ENCODE measurements around the gene CAMK1D.
A peak's percentile ranks its signal among the peaks of the same experiment; 100 is the strongest.
"Not testable (repeated sequence)": the region's sequence is repeated elsewhere in the genome, so short reads cannot be mapped to it uniquely, and the experiment has no call there.

The CAMK1D gene

GRCh38 chr10:12348870-12349628 is at the start of gene CAMK1D:
Gene CAMK1D (plus strand): TSS chr10:12349547.
- DNase-seq, result peak; percentile 90

- not testable (repeated sequence) for DNase-seq
Measured at GRCh38 chr10:12301036-12301435, 48.3 kb upstream of the CAMK1D start.

- no peak for DNase-seq
Measured at GRCh38 chr10:12308057-12308456, 41.3 kb upstream of the CAMK1D start.

GRCh38 chr10:12308736-12309375 is 40.5 kb upstream of the CAMK1D start:
- no peak for DNase-seq

- not testable (repeated sequence) for DNase-seq
Measured at GRCh38 chr10:12309783-12310182, 39.6 kb upstream of the CAMK1D start.

GRCh38 chr10:12314836-12315235 is 34.5 kb upstream of the CAMK1D start:
- no peak for DNase-seq

GRCh38 chr10:12319076-12319475 is 30.3 kb upstream of the CAMK1D start:
- no peak for DNase-seq

- no peak for DNase-seq
Measured at GRCh38 chr10:12320892-12321291, 28.5 kb upstream of the CAMK1D start.

- no peak for DNase-seq
Measured at GRCh38 chr10:12321641-12322040, 27.7 kb upstream of the CAMK1D start.

GRCh38 chr10:12322583-12323131 is 26.7 kb upstream of the CAMK1D start:
- no peak for DNase-seq

GRCh38 chr10:12324530-12324929 is 24.8 kb upstream of the CAMK1D start:
- no peak for DNase-seq

GRCh38 chr10:12327074-12327473 is 22.3 kb upstream of the CAMK1D start:
- DNase-seq, result peak; percentile 31

- DNase-seq, result no peak
Measured at GRCh38 chr10:12327476-12327875, 21.9 kb upstream of the CAMK1D start.

- not testable (repeated sequence) for DNase-seq
Measured at GRCh38 chr10:12328312-12328711, 21.0 kb upstream of the CAMK1D start.

- DNase-seq, result no peak
Measured at GRCh38 chr10:12332572-12333379, 16.6 kb upstream of the CAMK1D start.

GRCh38 chr10:12333380-12334185 is 15.8 kb upstream of the CAMK1D start:
- DNase-seq, result peak; percentile 73

GRCh38 chr10:12334186-12334530 is 15.2 kb upstream of the CAMK1D start:
- no peak for DNase-seq

- DNase-seq, result not testable (repeated sequence)
Measured at GRCh38 chr10:12335169-12335568, 14.2 kb upstream of the CAMK1D start.

- no peak for DNase-seq
Measured at GRCh38 chr10:12337453-12338372, 11.6 kb upstream of the CAMK1D start.

GRCh38 chr10:12338981-12339380 is 10.4 kb upstream of the CAMK1D start:
- no peak for DNase-seq

GRCh38 chr10:12340371-12340770 is 9.0 kb upstream of the CAMK1D start:
- DNase-seq, result no peak
